Ovary (tissue), 9 donors: ENCODE results near the gene ABCC12. TPM values are rescaled to one million over a fixed set of nuclear protein-coding genes. Genes with fewer than 3 reads are reported as not detected.

Source experiments
- DNase-seq, 5 donors: peaks; one replicate each; pipeline ENCODE4 v3.0.0-alpha.2; 2019 to 2020
- H3K27ac ChIP-seq, 2 donors: fragments of 200-600 bp; one replicate each; pipeline versions ENCODE4 v1.5.1 to v1.8.0; 2019 to 2022
- H3K27me3 ChIP-seq: fragments of 200-600 bp; one replicate; pipeline ENCODE4 v1.8.0; 2022
- H3K36me3 ChIP-seq: fragments of 200-600 bp; sonication (generic); one replicate; pipeline ENCODE4 v1.5.1; 2019
- H3K4me1 ChIP-seq: one replicate; pipeline ENCODE4 v1.8.1; 2013; ENCODE audit warnings: mild to moderate bottlenecking, moderate library complexity; ENCODE audit not compliant: insufficient read depth
- H3K4me3 ChIP-seq: fragments of 200-600 bp; sonication (generic); one replicate; pipeline ENCODE4 v1.5.1; 2017
- H3K9me3 ChIP-seq, 2 donors: fragments of 200-600 bp in 1 of 2; sonication (generic) in 1 of 2; one replicate each; pipeline versions ENCODE4 v1.5.1 to v1.8.1; 2013 to 2019; ENCODE audit warnings: mild to moderate bottlenecking in 1 of 2, moderate library complexity in 1 of 2
- CTCF ChIP-seq, 3 donors: fragments of 450-650 bp in 2 of 3; fragments of 200-600 bp in 1 of 3; IDR thresholded peaks; one replicate each; pipeline versions ENCODE4 v1.5.1 to v1.8.0; 2016 to 2022; ENCODE audit warnings: antibody characterized with exemption in 3 of 3, mild to moderate bottlenecking in 1 of 3
- EP300 ChIP-seq: sonication (generic); formaldehyde crosslinking; IDR thresholded peaks from one replicate; pipeline ENCODE4 v1.6.1; 2017; ENCODE audit warnings: antibody characterized with exemption
- POLR2A ChIP-seq: fragments of 450-650 bp; IDR thresholded peaks from one replicate; pipeline ENCODE4 v1.6.1; 2017; ENCODE audit warnings: antibody characterized with exemption, mild to moderate bottlenecking, moderate library complexity
- WGBS, 3 donors: extraction: QIAGEN DNeasy Blood & Tissue Kit in 1 of 3; methylation state at CpG; one replicate each; pipeline versions ENCODE4 v1.1.5 to v1.1.7; 2013 to 2017; 5-methylcytosine and 5-hydroxymethylcytosine counted together
- intact Hi-C, 4 donors: fragments of 100-400 bp; cut with DNase I; formaldehyde crosslinking; loops; one replicate each; pipeline versions ENCODE4 v1.11.0 to v1.15.1; 2022 to 2023
- polyA plus RNA-seq, 2 donors: library from polyadenylated mRNA; stranded (reverse); fragments of 200-250 nt in 1 of 2; fragments of 350-450 nt in 1 of 2; fragmentation: Illumina TruSeq in 1 of 2; extraction: RNeasy Lipid Tissue Mini Kit (QIAGEN cat#74804) in 1 of 2; gene quantifications; one replicate each; pipeline ENCODE4 v1.2.3, GENCODE V29; 2013 to 2014
- total RNA-seq, 7 donors: library from RNA; depleted of rRNA in 2 of 7; stranded (reverse); fragments of >200 nt in 2 of 7; fragmentation: NEBNext Ultra II Directional in 3 of 7; extraction: Animal tissue kit (Norgen Biotek cat#: 25700) in 3 of 7; gene quantifications; one replicate each; pipeline versions ENCODE4 v1.1.0 to v1.2.4, GENCODE V29; 2016 to 2023
- donor health status: DM: no; HTN: no; CAD: no; lungs with moderate emphysema.
- donor health status: DM: no; HTN: no; CAD: no.
- donor health status: Bipolar disorder and iron deficiency.
- donor health status: DM: yes; HTN: yes; CAD: no.
- donor health status: DM: no; HTN: no; CAD: no.
- donor health status: DM: yes; HTN: yes; CAD: no.

ABCC12 gene
- total and polyA plus RNA-seq, 9 donors, result 0.08 to 0.12 (median 0.10) TPM; not detected in 6

GRCh38 chr16:48129926-48130325 is 25.9 kb downstream of the ABCC12 start:
- Histone ChIP-seq H3K27me3 (no peaks in the 10 kb centered on the region), H3K27ac (no peak overlapping the region), H3K4me1 (no peaks in the 10 kb centered on the region), H3K9me3 (no peaks in the 10 kb centered on the region), H3K36me3 (no peaks in the 10 kb centered on the region), H3K4me3 (no peak overlapping the region)
- WGBS, 3 donors, result 89 to 93% (median 92%) methylated on average over 3 of the region's 3 CpGs
- DNase-seq, result no peak
- intact Hi-C loops, result no loop called here
- TF ChIP-seq POLR2A, result no peak
- TF ChIP-seq CTCF (IDR thresholded peaks at IDR 0.05), result no peak
- no peak for TF ChIP-seq EP300

GRCh38 chr16:48128769-48129168 is 27.0 kb downstream of the ABCC12 start:
- no peak for DNase-seq
- TF ChIP-seq CTCF (IDR thresholded peaks at IDR 0.05), result no peak
- no peak for TF ChIP-seq POLR2A
- TF ChIP-seq EP300, result no peak
- WGBS, 3 donors, result 56 to 73% (median 61%) methylated on average over 2 of the region's 2 CpGs

GRCh38 chr16:48126801-48127644 is 28.8 kb downstream of the ABCC12 start:
- DNase-seq, result no peak
- Histone ChIP-seq H3K4me3 (no peak overlapping the region), H3K27me3 (no peaks in the 10 kb centered on the region), H3K27ac (no peak overlapping the region), H3K36me3 (no peaks in the 10 kb centered on the region), H3K4me1 (no peaks in the 10 kb centered on the region), H3K9me3 (no peaks in the 10 kb centered on the region)
- TF ChIP-seq EP300 (no peak), POLR2A (no peak), CTCF (IDR thresholded peaks at IDR 0.05) (no peak)
- 63 to 71% (median 64%) methylated on average over 13 of the region's 13 CpGs for WGBS, 3 donors
- intact Hi-C loops, result no loop called here

More at GRCh38 chr16:48128769-48129168, 27.0 kb downstream of the ABCC12 start:
- H3K9me3 ChIP-seq, result no peaks in the 10 kb centered on the region
- H3K27me3 ChIP-seq, result no peaks in the 10 kb centered on the region
- no peak overlapping the region for H3K27ac ChIP-seq
- H3K4me3 ChIP-seq, result no peak overlapping the region
- no peaks in the 10 kb centered on the region for H3K4me1 ChIP-seq
- no peaks in the 10 kb centered on the region for H3K36me3 ChIP-seq
- intact Hi-C loops, result no loop called here

GRCh38 chr16:48125888-48126287 is 29.9 kb downstream of the ABCC12 start:
- TF ChIP-seq CTCF (IDR thresholded peaks at IDR 0.05) (no peak), POLR2A (no peak), EP300 (no peak)
- Histone ChIP-seq H3K27me3 (no peaks in the 10 kb centered on the region), H3K27ac (no peak overlapping the region), H3K36me3 (no peaks in the 10 kb centered on the region), H3K4me3 (no peak overlapping the region), H3K4me1 (no peaks in the 10 kb centered on the region), H3K9me3 (no peaks in the 10 kb centered on the region)
- WGBS, 3 donors, result 88 to 95% (median 95%) methylated on average over 5 of the region's 5 CpGs
- no peak for DNase-seq
- intact Hi-C loops, result no loop called here
